HG03558 (cell line): ENCODE measurements around the gene PPOX.

Experiments used
- ATAC-seq: cut with Tn5 transposase; IDR thresholded peaks from one replicate; pipeline ENCODE4 v1.9.1; 2021; ENCODE audit warnings: moderate number of reproducible peaks; ENCODE audit not compliant: unreplicated experiment; ENCODE audit errors: extremely low read depth

Gene PPOX

DNA sequence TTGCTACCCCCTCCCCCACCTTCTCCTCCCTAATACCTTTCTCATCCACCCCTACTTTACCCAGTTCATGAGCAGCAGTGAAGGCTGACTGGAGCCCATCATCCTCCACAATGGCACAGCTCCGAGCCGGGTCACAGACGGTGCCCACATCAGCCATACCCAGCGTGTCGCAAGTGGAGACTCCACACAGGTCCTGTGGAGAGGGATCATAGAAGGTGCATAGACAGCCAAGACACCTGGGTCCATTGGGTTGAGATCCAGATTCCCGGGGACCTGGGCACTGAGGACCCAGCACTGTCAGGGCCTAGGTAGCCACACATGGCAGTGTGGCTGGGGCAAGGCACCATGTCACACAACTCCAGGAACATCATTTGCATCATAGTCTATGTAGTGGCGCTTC is 29.9 kb downstream of the PPOX start:
- ATAC-seq, result no peak

- ATAC-seq, result no peak
These were observed 30.6 kb downstream of the PPOX start for GRCh38 chr1:161196521-161197451.

GRCh38 chr1:161197560-161198193 is 31.5 kb downstream of the PPOX start:
- ATAC-seq, result no peak

DNA sequence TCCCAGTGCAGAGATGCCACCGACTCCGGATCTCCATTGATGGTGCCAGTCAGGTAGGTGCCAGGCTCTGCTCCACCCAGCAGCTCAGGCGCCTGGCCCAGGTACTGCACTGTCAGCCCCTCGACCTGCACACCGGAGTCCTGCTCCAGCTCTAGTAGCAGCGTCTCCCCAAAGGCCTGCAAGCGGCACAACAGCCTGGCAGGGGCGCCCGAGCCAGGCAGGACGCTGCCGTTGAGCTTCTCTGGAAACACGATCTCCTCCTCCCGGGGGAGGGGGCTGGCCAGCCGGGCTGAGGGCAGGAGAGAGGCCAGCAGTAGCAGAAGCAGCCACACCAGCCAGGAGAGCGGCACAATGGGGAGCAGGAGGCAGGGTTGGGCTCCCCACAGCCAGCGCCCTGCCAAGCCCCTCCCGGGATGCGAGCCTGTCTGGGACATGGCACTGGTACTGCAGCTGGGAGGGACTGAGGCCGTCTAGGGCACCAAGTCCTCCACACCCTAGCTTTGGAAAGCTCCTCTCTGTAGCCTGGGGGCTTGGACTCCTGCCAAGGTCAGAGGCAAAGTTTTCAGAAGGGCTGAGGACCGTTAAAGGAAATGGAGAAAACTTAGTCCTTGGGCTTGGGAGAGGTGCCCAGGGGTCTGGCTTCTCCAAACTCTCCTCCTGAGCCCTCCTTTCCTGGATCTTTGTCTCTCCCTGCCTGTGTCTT is 32.1 kb downstream of the PPOX start:
- ATAC-seq, result no peak

DNA sequence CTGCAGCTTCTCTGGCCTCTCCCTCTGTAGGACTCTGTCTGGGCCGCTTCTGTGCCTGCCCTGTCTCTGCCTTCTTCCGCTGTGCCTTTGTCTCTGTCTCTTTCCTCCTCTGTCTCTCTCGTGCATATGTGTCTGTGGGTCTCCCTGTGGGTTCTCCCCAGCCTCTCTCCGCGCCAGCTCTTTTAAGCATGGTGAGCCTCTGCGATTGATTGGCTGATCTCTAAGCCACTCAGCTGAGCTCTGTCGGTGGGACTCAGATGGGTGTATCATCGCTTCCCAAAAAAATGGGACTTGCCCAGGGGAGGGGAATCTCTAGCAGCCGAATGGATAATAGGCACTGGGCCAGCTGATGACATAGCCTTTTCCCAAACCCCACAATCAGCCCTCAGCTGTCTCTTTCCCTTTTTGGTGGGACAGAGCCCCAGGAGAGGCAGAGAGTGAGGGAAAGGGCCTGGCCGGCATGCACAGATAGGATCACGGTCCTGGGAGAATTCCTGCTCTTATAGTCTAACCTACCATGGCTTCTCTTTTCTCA is 32.7 kb downstream of the PPOX start, which contains the start of gene ADAMTS4:
Gene ADAMTS4 (minus strand): TSS at position 158 of the 535 bp plus-strand sequence. CDS start 427 bp downstream, outside the sequence.
- ATAC-seq, result no peak

GRCh38 chr1:161199506-161200139 is 33.4 kb downstream of the PPOX start:
- ATAC-seq, result no peak

- no peak for ATAC-seq
These were observed 34.3 kb downstream of the PPOX start for GRCh38 chr1:161200421-161200991.

GRCh38 chr1:161200992-161201835 is 35.0 kb downstream of the PPOX start:
- no peak for ATAC-seq

GRCh38 chr1:161201836-161202712 is 35.8 kb downstream of the PPOX start, which contains the start of gene NDUFS2:
TSS of gene NDUFS2 (plus strand) at chr1:161202367. CDS start at chr1:161202386, 19 bp downstream.
- peak; percentile 64 for ATAC-seq

- ATAC-seq, result no peak
These were observed 40.4 kb downstream of the PPOX start for GRCh38 chr1:161206411-161207140.

DNA sequence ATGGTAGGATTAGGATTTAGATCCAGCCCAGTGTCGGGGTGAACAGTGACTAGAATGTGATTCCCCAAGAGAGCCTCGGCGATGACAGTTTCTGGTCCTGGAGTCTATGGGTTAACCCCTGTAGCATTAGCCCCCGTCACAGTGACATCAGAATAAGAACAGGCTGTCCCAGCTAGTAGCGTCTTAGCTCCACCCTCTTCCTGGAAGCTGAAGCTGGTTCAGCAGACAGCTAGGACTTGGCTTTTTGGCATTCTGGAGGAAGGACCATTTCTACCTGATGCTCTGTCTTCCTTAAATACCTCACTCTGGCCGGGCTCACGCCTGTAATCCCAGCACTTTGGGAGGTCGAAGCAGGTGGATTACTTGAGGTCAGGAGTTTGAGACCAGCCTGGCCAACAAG is 40.9 kb downstream of the PPOX start:
- no peak for ATAC-seq

DNA sequence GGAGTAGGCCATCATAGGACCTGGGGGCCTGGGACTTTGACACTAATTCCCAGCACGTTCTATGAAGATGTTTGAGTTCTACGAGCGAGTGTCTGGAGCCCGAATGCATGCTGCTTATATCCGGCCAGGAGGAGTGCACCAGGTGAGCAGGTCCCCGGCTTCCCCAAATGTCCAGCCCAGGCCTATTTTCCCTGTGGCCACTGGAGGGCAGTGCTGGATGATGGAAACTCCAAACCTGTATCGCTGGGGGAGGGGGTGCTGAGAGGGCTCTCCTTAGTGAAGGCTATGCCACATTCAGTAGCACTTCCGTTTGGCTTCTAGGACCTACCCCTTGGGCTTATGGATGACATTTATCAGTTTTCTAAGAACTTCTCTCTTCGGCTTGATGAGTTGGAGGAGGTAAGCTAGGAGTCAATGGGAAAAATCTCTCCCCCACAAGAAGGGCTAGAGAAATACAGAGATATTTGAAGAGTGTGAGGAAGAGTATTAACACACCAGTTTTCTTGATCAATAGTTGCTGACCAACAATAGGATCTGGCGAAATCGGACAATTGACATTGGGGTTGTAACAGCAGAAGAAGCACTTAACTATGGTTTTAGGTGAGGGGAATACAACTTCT is 43.7 kb downstream of the PPOX start:
- no peak for ATAC-seq

DNA sequence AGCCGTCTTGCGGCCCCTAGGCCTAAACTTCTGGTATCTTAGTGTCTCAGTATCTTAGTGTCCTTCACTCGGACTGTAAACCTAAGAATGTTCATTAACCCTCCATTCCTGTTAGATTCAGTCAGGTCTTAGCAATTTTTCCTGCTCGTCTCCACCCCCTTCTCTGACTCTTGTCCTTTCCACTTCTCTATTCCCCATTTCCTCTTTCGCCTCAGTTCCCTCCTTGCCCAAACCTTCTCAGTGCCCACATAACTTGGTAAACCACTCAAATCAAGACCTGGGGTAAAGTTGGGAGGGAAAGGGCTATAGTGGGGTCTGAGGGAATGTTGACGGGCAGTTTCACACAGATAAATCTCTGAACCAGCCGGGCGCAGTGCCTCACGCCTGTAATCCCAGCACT is 48.1 kb downstream of the PPOX start:
- ATAC-seq, result no peak

GRCh38 chr1:161215076-161215475 is 48.9 kb downstream of the PPOX start, which contains the start of gene FCER1G:
TSS of gene FCER1G (plus strand) at chr1:161215295. CDS start at chr1:161215322, 27 bp downstream.
- no peak for ATAC-seq

DNA sequence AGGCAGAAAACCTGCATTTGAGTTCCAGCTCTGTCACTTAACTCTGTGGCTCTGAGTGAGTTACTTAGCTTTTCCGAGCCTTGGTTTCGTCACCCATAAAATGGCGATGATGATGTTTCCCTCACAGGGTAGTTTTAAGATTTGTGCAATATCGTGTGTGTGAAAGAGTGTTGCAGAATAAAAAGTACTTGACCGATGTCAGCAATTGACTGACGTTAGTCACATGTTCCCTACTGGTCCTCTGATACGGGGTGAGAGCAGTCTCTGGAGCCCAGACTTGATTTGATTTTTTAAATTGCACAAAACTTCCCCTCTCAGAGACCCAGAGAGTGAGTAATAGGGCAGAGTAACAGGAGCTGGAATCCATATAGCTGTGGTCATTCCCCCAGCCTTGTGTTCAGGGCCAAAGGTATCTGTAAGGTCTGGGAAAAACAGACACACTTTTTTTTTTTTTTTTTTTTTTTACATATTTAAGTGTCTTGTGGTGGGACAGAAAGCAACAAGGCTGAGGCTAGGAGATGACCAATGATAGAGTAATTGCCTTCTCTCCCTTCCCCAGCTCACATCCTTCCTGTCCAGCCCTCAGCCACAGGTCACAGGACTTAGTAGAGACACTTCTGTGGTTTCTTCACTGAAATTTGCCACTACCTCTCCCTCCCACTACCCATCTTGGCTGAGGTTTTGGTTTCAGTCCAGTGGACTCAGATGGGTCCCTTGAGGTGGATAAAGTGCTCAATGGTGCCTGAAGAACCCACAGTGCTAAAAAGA is 50.9 kb downstream of the PPOX start:
- ATAC-seq, result peak; percentile 58

GRCh38 chr1:161217831-161218230 is 51.6 kb downstream of the PPOX start:
- ATAC-seq, result no peak
